ENCODE data around the gene SPG7. TPM values are rescaled to one million over a fixed set of nuclear protein-coding genes. Genes with fewer than 3 reads are reported as not detected.

Gene SPG7
- total and polyA plus RNA-seq, 9 of the 15 experiments (the other 6 are each of a cell fraction or from before 2014, with no cell fraction given): 5.8 to 89.1 (median 49.4) TPM

DNA sequence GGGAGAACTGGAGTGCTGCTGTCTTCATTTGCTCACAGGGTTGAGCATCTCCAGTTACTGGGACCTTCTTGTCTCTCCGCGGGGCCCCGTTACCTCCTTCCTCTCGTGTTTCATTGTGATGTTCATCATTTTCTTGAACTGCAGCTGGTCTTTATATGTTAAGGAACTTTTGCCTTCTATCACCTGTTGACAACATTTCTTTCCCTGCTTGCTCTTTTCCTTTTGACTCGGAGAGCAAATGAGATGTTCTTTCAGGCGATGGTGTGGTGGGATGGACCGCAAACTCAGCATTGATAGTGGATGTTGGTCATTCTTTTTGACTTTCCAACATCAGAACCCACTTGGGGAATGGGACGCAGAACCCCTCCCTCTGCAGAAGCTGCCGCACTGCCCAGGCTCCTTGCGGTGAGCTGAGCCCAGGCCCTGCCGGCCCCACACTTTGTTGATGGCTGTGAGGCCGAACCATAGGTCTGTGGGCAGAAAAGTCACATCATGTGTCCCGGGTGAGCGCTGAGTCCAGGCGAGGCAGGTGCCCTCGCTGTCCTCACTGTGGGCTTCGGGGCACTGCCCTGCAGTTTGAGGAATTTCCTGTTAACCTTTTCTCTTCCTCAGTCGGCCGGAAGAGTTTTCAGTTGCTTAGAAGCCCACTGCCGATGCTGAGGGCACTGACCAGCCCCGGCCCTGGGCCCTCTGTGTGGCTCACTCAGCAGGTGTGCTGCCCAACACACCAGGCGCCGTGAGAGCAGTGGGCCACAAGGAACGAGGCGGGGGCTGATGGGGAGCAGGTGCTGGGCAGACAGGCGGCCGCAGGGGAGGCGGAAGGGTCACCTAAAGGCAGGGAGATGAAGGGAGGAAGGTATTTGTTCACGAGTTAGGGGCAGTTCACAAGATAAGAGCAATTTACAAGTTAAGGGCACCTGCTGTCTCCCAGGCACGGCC, 59.7 kb downstream of the SPG7 start:
- no peak overlapping the region for H2AFZ ChIP-seq (ENCODE audit: low read depth, low read length)
- intact Hi-C loops (cut with micrococcal nuclease): loop anchor here (10.0 kb wide), 1 partner anchor 763 kb away; the partner anchor contains the start of gene CDT1
- H3K9me1 ChIP-seq (ENCODE audit: control insufficient read depth, insufficient read depth, low read length): peaks cover 8% of the 10 kb centered on the region
- no peak overlapping the region for H3K4me3 ChIP-seq
- no peak for DNase-seq (ENCODE audit: extremely low read depth in 1 of 4, low spot score in 3 of 4)
- peaks cover 17% of the 10 kb centered on the region for H3K79me2 ChIP-seq (ENCODE audit: control insufficient read depth, insufficient read depth, low read length)
- POLR2A ChIA-PET: no interaction called here
- H3K36me3 ChIP-seq (ENCODE audit: control insufficient read depth, insufficient read depth, low read length): peaks cover 20% of the 10 kb centered on the region
- FAIRE-seq: no peak
- BruUV-seq (replicated peaks): no TSS peak
- TF ChIP-seq, protein P1, sequence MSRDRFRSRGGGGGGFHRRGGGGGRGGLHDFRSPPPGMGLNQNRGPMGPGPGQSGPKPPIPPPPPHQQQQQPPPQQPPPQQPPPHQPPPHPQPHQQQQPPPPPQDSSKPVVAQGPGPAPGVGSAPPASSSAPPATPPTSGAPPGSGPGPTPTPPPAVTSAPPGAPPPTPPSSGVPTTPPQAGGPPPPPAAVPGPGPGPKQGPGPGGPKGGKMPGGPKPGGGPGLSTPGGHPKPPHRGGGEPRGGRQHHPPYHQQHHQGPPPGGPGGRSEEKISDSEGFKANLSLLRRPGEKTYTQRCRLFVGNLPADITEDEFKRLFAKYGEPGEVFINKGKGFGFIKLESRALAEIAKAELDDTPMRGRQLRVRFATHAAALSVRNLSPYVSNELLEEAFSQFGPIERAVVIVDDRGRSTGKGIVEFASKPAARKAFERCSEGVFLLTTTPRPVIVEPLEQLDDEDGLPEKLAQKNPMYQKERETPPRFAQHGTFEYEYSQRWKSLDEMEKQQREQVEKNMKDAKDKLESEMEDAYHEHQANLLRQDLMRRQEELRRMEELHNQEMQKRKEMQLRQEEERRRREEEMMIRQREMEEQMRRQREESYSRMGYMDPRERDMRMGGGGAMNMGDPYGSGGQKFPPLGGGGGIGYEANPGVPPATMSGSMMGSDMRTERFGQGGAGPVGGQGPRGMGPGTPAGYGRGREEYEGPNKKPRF (IDR thresholded peaks at IDR 0.05; ENCODE audit: low read depth, low read length): no peak
- TF ChIP-seq, protein P2, sequence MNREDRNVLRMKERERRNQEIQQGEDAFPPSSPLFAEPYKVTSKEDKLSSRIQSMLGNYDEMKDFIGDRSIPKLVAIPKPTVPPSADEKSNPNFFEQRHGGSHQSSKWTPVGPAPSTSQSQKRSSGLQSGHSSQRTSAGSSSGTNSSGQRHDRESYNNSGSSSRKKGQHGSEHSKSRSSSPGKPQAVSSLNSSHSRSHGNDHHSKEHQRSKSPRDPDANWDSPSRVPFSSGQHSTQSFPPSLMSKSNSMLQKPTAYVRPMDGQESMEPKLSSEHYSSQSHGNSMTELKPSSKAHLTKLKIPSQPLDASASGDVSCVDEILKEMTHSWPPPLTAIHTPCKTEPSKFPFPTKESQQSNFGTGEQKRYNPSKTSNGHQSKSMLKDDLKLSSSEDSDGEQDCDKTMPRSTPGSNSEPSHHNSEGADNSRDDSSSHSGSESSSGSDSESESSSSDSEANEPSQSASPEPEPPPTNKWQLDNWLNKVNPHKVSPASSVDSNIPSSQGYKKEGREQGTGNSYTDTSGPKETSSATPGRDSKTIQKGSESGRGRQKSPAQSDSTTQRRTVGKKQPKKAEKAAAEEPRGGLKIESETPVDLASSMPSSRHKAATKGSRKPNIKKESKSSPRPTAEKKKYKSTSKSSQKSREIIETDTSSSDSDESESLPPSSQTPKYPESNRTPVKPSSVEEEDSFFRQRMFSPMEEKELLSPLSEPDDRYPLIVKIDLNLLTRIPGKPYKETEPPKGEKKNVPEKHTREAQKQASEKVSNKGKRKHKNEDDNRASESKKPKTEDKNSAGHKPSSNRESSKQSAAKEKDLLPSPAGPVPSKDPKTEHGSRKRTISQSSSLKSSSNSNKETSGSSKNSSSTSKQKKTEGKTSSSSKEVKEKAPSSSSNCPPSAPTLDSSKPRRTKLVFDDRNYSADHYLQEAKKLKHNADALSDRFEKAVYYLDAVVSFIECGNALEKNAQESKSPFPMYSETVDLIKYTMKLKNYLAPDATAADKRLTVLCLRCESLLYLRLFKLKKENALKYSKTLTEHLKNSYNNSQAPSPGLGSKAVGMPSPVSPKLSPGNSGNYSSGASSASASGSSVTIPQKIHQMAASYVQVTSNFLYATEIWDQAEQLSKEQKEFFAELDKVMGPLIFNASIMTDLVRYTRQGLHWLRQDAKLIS (CRISPR knock-in tag; IDR thresholded peaks at IDR 0.05): no peak
- no peak for TF ChIP-seq ZNF445 (CRISPR knock-in tag; IDR thresholded peaks at IDR 0.05; ENCODE audit: low read depth)
- TF ChIP-seq, protein P3, sequence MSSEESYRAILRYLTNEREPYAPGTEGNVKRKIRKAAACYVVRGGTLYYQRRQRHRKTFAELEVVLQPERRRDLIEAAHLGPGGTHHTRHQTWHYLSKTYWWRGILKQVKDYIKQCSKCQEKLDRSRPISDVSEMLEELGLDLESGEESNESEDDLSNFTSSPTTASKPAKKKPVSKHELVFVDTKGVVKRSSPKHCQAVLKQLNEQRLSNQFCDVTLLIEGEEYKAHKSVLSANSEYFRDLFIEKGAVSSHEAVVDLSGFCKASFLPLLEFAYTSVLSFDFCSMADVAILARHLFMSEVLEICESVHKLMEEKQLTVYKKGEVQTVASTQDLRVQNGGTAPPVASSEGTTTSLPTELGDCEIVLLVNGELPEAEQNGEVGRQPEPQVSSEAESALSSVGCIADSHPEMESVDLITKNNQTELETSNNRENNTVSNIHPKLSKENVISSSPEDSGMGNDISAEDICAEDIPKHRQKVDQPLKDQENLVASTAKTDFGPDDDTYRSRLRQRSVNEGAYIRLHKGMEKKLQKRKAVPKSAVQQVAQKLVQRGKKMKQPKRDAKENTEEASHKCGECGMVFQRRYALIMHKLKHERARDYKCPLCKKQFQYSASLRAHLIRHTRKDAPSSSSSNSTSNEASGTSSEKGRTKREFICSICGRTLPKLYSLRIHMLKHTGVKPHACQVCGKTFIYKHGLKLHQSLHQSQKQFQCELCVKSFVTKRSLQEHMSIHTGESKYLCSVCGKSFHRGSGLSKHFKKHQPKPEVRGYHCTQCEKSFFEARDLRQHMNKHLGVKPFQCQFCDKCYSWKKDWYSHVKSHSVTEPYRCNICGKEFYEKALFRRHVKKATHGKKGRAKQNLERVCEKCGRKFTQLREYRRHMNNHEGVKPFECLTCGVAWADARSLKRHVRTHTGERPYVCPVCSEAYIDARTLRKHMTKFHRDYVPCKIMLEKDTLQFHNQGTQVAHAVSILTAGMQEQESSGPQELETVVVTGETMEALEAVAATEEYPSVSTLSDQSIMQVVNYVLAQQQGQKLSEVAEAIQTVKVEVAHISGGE (CRISPR knock-in tag; IDR thresholded peaks at IDR 0.05): no peak
- no peak for TF ChIP-seq PPARD (CRISPR knock-in tag; IDR thresholded peaks at IDR 0.05)
- TF ChIP-seq NR2F6 (CRISPR knock-in tag; IDR thresholded peaks at IDR 0.05): no peak
- TF ChIP-seq, protein P4, sequence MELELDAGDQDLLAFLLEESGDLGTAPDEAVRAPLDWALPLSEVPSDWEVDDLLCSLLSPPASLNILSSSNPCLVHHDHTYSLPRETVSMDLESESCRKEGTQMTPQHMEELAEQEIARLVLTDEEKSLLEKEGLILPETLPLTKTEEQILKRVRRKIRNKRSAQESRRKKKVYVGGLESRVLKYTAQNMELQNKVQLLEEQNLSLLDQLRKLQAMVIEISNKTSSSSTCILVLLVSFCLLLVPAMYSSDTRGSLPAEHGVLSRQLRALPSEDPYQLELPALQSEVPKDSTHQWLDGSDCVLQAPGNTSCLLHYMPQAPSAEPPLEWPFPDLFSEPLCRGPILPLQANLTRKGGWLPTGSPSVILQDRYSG (tag; conservative IDR thresholded peaks at IDR 0.05; ENCODE audit: low read depth): no peak
- TF ChIP-seq SOX6 (IDR thresholded peaks at IDR 0.05): no peak
- H3K4me1 ChIP-seq (replicated peaks in 1 of 2; ENCODE audit: control insufficient read depth in 2 of 2, insufficient read depth in 2 of 2, low read length in 2 of 2): peaks cover 29 to 74% of the 10 kb centered on the region in 2 experiments
- CTCF ChIA-PET (ENCODE audit: low intra/inter-chr PET ratio): no interaction called here
- H3K9ac ChIP-seq (ENCODE audit: insufficient read depth in 1 of 2, low read depth in 2 of 2, low read length in 2 of 2): peak overlapping the region in 1 of 2 experiments; percentile 39; a peak in 1 of 4 replicates
- no peaks in the 10 kb centered on the region; a peak in 1 of 5 replicates for H3K27me3 ChIP-seq (ENCODE audit: control insufficient read depth in 2 of 2, insufficient read depth in 2 of 2, low read length in 2 of 2)
- peaks cover 41% of the 10 kb centered on the region for H4K20me1 ChIP-seq (replicated peaks; ENCODE audit: control insufficient read depth, insufficient read depth, low read length)
- ATAC-seq: no peak
- in situ Hi-C loops (cut with MboI): no loop called here
- H3K4me2 ChIP-seq (ENCODE audit: insufficient read depth, low read length): no peak overlapping the region
- WGBS (ENCODE audit: insufficient coverage, low coverage, missing lambda C conversion rate): 61% methylated on average over 29 of the region's 30 CpGs
- no peaks in the 10 kb centered on the region for H3K9me3 ChIP-seq (replicated peaks; ENCODE audit: control insufficient read depth, insufficient read depth, low read depth, low read length)
- H3K27ac ChIP-seq (ENCODE audit: extremely low read depth, low read depth, low read length): no peak overlapping the region
